Measurements from ENCODE around the gene CHRDL1. TPM values are rescaled to one million over a fixed set of nuclear protein-coding genes. Genes with fewer than 3 reads are reported as not detected.

Gene CHRDL1, protein sequence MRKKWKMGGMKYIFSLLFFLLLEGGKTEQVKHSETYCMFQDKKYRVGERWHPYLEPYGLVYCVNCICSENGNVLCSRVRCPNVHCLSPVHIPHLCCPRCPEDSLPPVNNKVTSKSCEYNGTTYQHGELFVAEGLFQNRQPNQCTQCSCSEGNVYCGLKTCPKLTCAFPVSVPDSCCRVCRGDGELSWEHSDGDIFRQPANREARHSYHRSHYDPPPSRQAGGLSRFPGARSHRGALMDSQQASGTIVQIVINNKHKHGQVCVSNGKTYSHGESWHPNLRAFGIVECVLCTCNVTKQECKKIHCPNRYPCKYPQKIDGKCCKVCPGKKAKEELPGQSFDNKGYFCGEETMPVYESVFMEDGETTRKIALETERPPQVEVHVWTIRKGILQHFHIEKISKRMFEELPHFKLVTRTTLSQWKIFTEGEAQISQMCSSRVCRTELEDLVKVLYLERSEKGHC
- total RNA-seq (2014; rRNA removed; shearing (Covaris generic)) (not detected in 2 replicates), polyA plus RNA-seq (2016; fragmentation: Nextera tagmentation; extraction: Ambion mirVana) (0.06 TPM in 1 of 2 replicates, not detected in the other)

DNA sequence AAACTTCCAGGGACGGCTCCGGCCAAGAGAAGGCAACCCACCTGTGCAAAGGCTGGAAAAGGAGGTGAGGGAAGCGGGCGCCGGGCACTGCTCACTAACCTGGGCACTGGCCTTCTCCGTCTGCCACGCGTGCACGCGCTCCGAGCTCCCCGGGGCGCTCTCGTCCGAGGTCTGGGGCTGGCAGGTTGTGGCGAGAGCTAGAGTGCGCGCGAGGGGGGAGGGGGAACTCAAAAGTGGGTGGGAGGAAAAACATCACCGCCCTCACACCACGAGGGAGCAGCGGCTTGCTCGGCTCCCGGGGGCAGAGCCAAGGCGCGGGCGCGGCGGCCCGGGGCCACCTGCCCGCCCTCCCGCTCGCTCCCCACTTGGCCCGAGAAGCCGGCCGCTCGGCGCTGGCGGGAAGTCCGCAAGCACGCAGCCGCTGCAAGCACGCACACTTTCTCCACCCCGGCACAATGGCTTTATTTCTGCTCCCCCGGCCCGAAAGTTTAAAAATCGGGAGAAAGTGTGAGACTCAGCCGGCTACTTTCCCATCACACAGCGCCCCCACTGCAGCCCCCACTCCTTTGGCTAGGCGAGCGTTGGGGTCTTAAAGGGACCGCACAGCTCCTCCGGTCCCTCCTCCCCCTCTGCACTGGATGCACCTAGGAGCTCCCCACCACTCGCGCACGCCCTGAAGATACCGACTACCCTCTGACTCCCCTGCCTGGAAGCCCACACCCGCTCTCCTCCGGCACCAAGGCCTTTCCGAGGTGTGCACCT lies at the start of gene CHRDL1:
CHRDL1 (minus strand) TSS at position 173 of the 762 bp plus-strand sequence. CDS start 3,636 bp downstream, outside the sequence.
- Histone ChIP-seq H2AFZ (no peak within 1 kb of the TSS), H3K36me3 (ENCODE audit: low read depth) (no peaks in the 10 kb centered on the region), H3K27ac (no peak within 1 kb of the TSS), H3K9me2 (ENCODE audit: insufficient read depth) (no peaks in the 10 kb centered on the region), H3F3A (ENCODE audit: insufficient read depth) (no peaks in the 10 kb centered on the region), H3K4me3 (peak within 1 kb of the TSS; percentile 56), H3K9me3 (ENCODE audit: low read depth) (no peaks in the 10 kb centered on the region), H3K27me3 (replicated peaks; ENCODE audit: insufficient read depth) (peaks cover 18% of the 10 kb centered on the region), H3K4me1 (ENCODE audit: insufficient read depth) (no peaks in the 10 kb centered on the region), H4K20me1 (ENCODE audit: insufficient read depth) (no peaks in the 10 kb centered on the region), H3K9ac (no peak within 1 kb of the TSS), H3K4me2 (ENCODE audit: unreplicated experiment) (peak within 1 kb of the TSS; percentile 23), H3K79me2 (ENCODE audit: insufficient read depth) (no peaks in the 10 kb centered on the region)
- TF ChIP-seq EZH2 (IDR thresholded peaks at IDR 0.05; ENCODE audit: insufficient read depth, poor library complexity, severe bottlenecking) (no peak), EZH2phosphoT487 (IDR thresholded peaks at IDR 0.05; ENCODE audit: insufficient read depth, low read depth) (no peak)
- DNase-seq: peak; percentile 19
- in situ Hi-C loops (cut with MboI): no loop called here
- 1 to 2% methylated on average over 29 to 44 of the region's 60 CpGs for WGBS, 2 experiments (ENCODE audit: low coverage in 1 of 2, low lambda C conversion rate in 2 of 2, missing lambda C conversion rate in 2 of 2)

DNA sequence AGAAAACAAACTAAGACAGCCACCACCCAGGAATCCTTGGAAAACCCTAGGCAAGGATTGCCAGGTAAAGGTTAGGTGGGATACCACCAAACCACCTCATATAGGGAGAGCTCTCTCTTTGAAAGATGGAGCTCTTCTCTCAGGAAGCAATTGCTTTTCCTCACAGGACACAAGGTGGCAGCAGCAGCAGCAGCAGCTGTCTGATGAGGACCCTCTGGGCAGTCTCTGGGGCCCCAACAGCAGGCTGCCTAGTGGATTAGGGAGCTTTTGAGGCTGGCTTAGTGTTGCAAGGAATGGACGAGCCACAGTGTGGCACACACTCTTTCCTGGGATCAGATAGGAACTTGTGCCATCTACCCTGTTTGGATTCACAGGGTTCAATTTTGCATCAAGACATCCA lies 41.4 kb upstream of the CHRDL1 start:
- Histone ChIP-seq H3K79me2 (ENCODE audit: insufficient read depth) (no peaks in the 10 kb centered on the region), H4K20me1 (ENCODE audit: insufficient read depth) (no peaks in the 10 kb centered on the region), H3F3A (ENCODE audit: insufficient read depth) (no peaks in the 10 kb centered on the region), H3K9me3 (ENCODE audit: low read depth) (no peaks in the 10 kb centered on the region), H3K9me2 (ENCODE audit: insufficient read depth) (no peaks in the 10 kb centered on the region), H3K9ac (no peak overlapping the region), H3K4me1 (ENCODE audit: insufficient read depth) (no peaks in the 10 kb centered on the region), H2AFZ (no peak overlapping the region), H3K4me2 (ENCODE audit: unreplicated experiment) (no peak overlapping the region), H3K27me3 (replicated peaks; ENCODE audit: insufficient read depth) (no peaks in the 10 kb centered on the region), H3K4me3 (no peak overlapping the region), H3K36me3 (ENCODE audit: low read depth) (no peaks in the 10 kb centered on the region), H3K27ac (no peak overlapping the region)
- WGBS, 2 experiments (ENCODE audit: low coverage in 1 of 2, low lambda C conversion rate in 2 of 2, missing lambda C conversion rate in 2 of 2): 67 to 73% methylated on average over 1 of the region's 1 CpG
- DNase-seq: no peak
- no peak for TF ChIP-seq EZH2 (IDR thresholded peaks at IDR 0.05; ENCODE audit: insufficient read depth, poor library complexity, severe bottlenecking)
- TF ChIP-seq EZH2phosphoT487 (IDR thresholded peaks at IDR 0.05; ENCODE audit: insufficient read depth, low read depth): no peak
- in situ Hi-C loops (cut with MboI): no loop called here

DNA sequence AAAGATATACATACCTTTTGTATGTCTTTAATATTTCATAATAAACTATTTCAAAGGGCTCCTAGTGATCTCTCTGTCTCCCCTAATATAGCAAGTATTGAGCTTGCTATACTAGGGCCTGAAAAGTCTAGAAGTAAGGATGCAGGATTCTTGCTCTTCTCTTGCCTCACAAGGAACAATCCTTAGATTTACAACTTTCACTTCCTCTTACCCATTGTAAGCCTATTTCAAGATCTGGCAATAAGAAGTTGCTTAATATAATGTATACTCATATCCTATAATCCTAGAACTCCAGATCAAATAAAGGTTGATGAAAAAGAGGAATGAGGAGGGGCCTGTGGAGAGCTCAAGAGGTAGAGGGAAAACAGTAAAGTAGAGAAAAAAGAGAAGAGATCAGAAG lies 40.8 kb upstream of the CHRDL1 start:
- DNase-seq: no peak
- H4K20me1 ChIP-seq (ENCODE audit: insufficient read depth): no peaks in the 10 kb centered on the region
- H3F3A ChIP-seq (ENCODE audit: insufficient read depth): no peaks in the 10 kb centered on the region
- H3K4me3 ChIP-seq: no peak overlapping the region
- H3K79me2 ChIP-seq (ENCODE audit: insufficient read depth): no peaks in the 10 kb centered on the region
- no peaks in the 10 kb centered on the region for H3K36me3 ChIP-seq (ENCODE audit: low read depth)
- no peak overlapping the region for H2AFZ ChIP-seq
- no peak for TF ChIP-seq EZH2phosphoT487 (IDR thresholded peaks at IDR 0.05; ENCODE audit: insufficient read depth, low read depth)
- TF ChIP-seq EZH2 (IDR thresholded peaks at IDR 0.05; ENCODE audit: insufficient read depth, poor library complexity, severe bottlenecking): no peak
- no peak overlapping the region for H3K9ac ChIP-seq
- no peak overlapping the region for H3K27ac ChIP-seq
- in situ Hi-C loops (cut with MboI): no loop called here
- H3K9me3 ChIP-seq (ENCODE audit: low read depth): no peaks in the 10 kb centered on the region
- no peaks in the 10 kb centered on the region for H3K4me1 ChIP-seq (ENCODE audit: insufficient read depth)
- no peaks in the 10 kb centered on the region for H3K27me3 ChIP-seq (replicated peaks; ENCODE audit: insufficient read depth)
- H3K4me2 ChIP-seq (ENCODE audit: unreplicated experiment): no peak overlapping the region
- H3K9me2 ChIP-seq (ENCODE audit: insufficient read depth): no peaks in the 10 kb centered on the region

DNA sequence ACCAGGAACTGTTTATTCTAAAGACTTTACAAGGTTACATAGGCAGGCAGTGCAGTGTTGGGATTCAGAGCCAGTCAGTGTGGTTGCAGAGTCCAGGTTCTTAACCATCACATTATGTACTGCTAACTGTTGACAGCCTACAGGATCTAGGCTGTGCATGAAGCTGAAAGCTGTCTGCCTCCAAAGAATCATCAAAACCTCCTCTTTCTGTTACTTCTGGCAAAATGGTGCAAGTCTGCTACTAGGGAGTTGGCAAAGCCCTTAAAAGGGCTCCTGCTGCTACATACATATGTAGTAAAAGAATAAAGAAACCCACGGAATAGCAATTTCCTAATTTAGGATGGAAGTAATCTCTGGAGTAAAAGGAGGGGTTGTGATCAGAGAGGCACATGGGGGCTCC lies 40.4 kb upstream of the CHRDL1 start:
- Histone ChIP-seq H3K4me3 (no peak overlapping the region), H3K27ac (no peak overlapping the region), H3K36me3 (ENCODE audit: low read depth) (no peaks in the 10 kb centered on the region), H2AFZ (no peak overlapping the region), H3K4me1 (ENCODE audit: insufficient read depth) (no peaks in the 10 kb centered on the region), H3K4me2 (ENCODE audit: unreplicated experiment) (no peak overlapping the region), H3K9ac (no peak overlapping the region), H3K9me3 (ENCODE audit: low read depth) (no peaks in the 10 kb centered on the region), H3K79me2 (ENCODE audit: insufficient read depth) (no peaks in the 10 kb centered on the region), H3K27me3 (replicated peaks; ENCODE audit: insufficient read depth) (no peaks in the 10 kb centered on the region), H4K20me1 (ENCODE audit: insufficient read depth) (no peaks in the 10 kb centered on the region), H3F3A (ENCODE audit: insufficient read depth) (no peaks in the 10 kb centered on the region), H3K9me2 (ENCODE audit: insufficient read depth) (no peaks in the 10 kb centered on the region)
- DNase-seq: no peak
- WGBS, 2 experiments (ENCODE audit: low coverage in 1 of 2, low lambda C conversion rate in 2 of 2, missing lambda C conversion rate in 2 of 2): 52 to 75% methylated on average over 1 of the region's 1 CpG
- no peak for TF ChIP-seq EZH2phosphoT487 (IDR thresholded peaks at IDR 0.05; ENCODE audit: insufficient read depth, low read depth)
- TF ChIP-seq EZH2 (IDR thresholded peaks at IDR 0.05; ENCODE audit: insufficient read depth, poor library complexity, severe bottlenecking): no peak
- in situ Hi-C loops (cut with MboI): no loop called here
